Tibial nerve (tissue), 3 donors: ENCODE results near the gene CD93.

Experiments
- POLR2A ChIP-seq, 2 donors: fragments of 450-650 bp; IDR thresholded peaks; one replicate each; pipeline ENCODE4 v1.6.1; 2017; ENCODE audit warnings: antibody characterized with exemption in 2 of 2, mild to moderate bottlenecking in 2 of 2, moderate library complexity in 2 of 2
- TF ChIP-seq, protein P1 (sequence below), 5 experiments: fragments of 200-600 bp in 3 of 5; fragments of 450-650 bp in 2 of 5; sonication (generic) in 3 of 5; IDR thresholded peaks; one replicate each; pipeline ENCODE4 v1.5.1; 2016 to 2019; ENCODE audit warnings: antibody characterized with exemption in 5 of 5, mild to moderate bottlenecking in 3 of 5, moderate library complexity in 2 of 5

DNA sequence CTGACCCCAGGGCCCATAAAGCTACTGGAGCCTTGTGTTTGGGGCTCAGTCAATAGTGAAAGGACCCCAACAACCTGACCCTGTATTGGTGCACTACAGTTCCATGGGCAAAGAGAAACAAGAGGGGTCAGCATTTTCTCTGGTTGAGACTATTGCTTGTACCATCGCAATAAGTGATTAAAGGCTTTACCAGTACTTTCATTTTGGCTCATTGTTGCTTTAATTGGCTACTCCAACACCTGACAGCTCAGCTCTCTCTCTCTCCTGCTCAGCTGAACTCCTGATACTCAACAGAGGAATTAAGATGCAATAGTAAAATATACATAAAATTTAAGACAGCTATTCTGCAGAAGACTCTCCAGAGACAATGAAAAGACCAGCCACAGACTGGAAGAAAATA, 17.8 kb downstream of the CD93 start:
- TF ChIP-seq, protein P1, sequence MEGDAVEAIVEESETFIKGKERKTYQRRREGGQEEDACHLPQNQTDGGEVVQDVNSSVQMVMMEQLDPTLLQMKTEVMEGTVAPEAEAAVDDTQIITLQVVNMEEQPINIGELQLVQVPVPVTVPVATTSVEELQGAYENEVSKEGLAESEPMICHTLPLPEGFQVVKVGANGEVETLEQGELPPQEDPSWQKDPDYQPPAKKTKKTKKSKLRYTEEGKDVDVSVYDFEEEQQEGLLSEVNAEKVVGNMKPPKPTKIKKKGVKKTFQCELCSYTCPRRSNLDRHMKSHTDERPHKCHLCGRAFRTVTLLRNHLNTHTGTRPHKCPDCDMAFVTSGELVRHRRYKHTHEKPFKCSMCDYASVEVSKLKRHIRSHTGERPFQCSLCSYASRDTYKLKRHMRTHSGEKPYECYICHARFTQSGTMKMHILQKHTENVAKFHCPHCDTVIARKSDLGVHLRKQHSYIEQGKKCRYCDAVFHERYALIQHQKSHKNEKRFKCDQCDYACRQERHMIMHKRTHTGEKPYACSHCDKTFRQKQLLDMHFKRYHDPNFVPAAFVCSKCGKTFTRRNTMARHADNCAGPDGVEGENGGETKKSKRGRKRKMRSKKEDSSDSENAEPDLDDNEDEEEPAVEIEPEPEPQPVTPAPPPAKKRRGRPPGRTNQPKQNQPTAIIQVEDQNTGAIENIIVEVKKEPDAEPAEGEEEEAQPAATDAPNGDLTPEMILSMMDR (IDR thresholded peaks at IDR 0.05): no peak
- TF ChIP-seq POLR2A (IDR thresholded peaks at IDR 0.05): no peak
